Stomach smooth muscle (tissue), 2 donors: ENCODE data around the gene EPHB3.

Experiments
- H3K27ac ChIP-seq: one replicate; pipeline ENCODE4 v1.7.0; 2013; ENCODE audit warnings: mild to moderate bottlenecking, low read length, inconsistent platforms
- H3K27me3 ChIP-seq, 2 donors: one replicate each; pipeline ENCODE4 v1.7.0; 2013; ENCODE audit warnings: low read length in 2 of 2; ENCODE audit not compliant: insufficient read depth in 2 of 2, control insufficient read depth in 1 of 2
- H3K36me3 ChIP-seq, 2 donors: one replicate each; pipeline ENCODE4 v1.7.0; 2013; ENCODE audit warnings: low read length in 2 of 2; ENCODE audit not compliant: control insufficient read depth in 2 of 2, insufficient read depth in 2 of 2
- H3K4me1 ChIP-seq: one replicate; pipeline ENCODE4 v1.7.0; 2013; ENCODE audit warnings: low read length; ENCODE audit not compliant: control insufficient read depth, insufficient read depth
- H3K4me3 ChIP-seq, 2 donors: one replicate each; pipeline ENCODE4 v1.7.0; 2013; ENCODE audit warnings: low read length in 2 of 2
- H3K9ac ChIP-seq, 2 donors: one replicate each; pipeline ENCODE4 v1.7.0; 2013; ENCODE audit warnings: low read length in 2 of 2, mild to moderate bottlenecking in 1 of 2
- H3K9me3 ChIP-seq, 2 donors: one replicate each; pipeline ENCODE4 v1.7.0; 2013; ENCODE audit warnings: low read length in 2 of 2; ENCODE audit not compliant: control insufficient read depth in 2 of 2
- donor health status: healthy.
- donor health status: Pancreatic carcinoma.

The EPHB3 gene

GRCh38 chr3:184532940-184533732 lies 28.4 kb upstream of the EPHB3 start:
- no peaks in the 10 kb centered on the region for H3K4me1 ChIP-seq
- H3K27ac ChIP-seq, result no peak overlapping the region
- no peak overlapping the region for H3K9ac ChIP-seq
- no peak overlapping the region for H3K4me3 ChIP-seq
- no peaks in the 10 kb centered on the region for H3K9me3 ChIP-seq
- no peaks in the 10 kb centered on the region for H3K36me3 ChIP-seq
- H3K27me3 ChIP-seq, result peaks cover 10 to 24% of the 10 kb centered on the region in 2 donors

GRCh38 chr3:184537885-184538665 lies 23.5 kb upstream of the EPHB3 start:
- Histone ChIP-seq H3K27ac (no peak overlapping the region), H3K27me3 (peaks cover 17 to 22% of the 10 kb centered on the region in 2 donors), H3K4me3 (no peak overlapping the region), H3K9me3 (no peaks in the 10 kb centered on the region), H3K4me1 (no peaks in the 10 kb centered on the region), H3K9ac (no peak overlapping the region), H3K36me3 (no peaks in the 10 kb centered on the region)

DNA sequence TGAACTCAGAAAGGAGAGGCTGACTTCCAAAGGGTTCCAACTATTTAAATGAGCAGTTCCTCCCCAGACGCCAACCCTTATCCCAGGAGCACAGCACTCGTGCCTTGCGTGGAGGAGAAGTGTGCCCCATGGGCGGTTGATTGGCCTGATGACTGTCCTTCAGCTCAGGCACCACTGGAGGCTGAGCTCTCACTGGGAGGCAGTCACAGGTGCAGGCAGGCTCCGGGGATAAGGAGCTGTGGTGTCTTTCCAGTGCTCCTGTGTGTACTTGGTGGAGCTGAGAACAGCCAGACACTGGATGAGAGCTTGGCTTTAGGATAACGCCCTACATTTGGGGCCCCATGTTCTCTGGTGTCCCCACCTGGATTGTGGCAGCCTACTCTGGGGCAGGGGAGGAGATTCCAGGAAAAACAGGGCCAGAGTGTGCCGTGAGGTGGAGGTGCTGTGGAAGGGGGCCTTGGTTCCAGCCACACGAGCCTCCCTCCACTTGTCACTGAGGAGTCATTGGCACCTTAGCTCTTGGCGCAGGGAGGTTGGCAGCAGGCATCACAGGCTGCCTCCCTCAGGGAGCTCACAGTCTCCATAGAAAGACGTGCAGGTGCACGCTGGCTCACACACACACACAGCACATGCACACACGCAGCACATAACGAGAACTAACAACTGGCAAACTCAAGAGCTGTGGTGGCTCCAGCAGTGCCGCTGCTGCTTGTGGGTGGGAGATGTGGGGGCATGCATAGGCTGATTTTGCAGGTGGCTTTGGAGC lies 22.7 kb upstream of the EPHB3 start:
- Histone ChIP-seq H3K4me1 (peaks cover 4% of the 10 kb centered on the region), H3K27me3 (peaks cover 20 to 26% of the 10 kb centered on the region in 2 donors), H3K9ac (no peak overlapping the region), H3K36me3 (no peaks in the 10 kb centered on the region), H3K4me3 (no peak overlapping the region), H3K27ac (no peak overlapping the region), H3K9me3 (no peaks in the 10 kb centered on the region)

- H3K9ac ChIP-seq, result no peak overlapping the region
- H3K27me3 ChIP-seq, result peaks cover 20 to 29% of the 10 kb centered on the region in 2 donors
- no peaks in the 10 kb centered on the region for H3K9me3 ChIP-seq
- no peaks in the 10 kb centered on the region for H3K36me3 ChIP-seq
- H3K27ac ChIP-seq, result no peak overlapping the region
- no peak overlapping the region for H3K4me3 ChIP-seq
- H3K4me1 ChIP-seq, result peaks cover 7% of the 10 kb centered on the region
These were observed 21.7 kb upstream of the EPHB3 start for GRCh38 chr3:184539801-184540435.

DNA sequence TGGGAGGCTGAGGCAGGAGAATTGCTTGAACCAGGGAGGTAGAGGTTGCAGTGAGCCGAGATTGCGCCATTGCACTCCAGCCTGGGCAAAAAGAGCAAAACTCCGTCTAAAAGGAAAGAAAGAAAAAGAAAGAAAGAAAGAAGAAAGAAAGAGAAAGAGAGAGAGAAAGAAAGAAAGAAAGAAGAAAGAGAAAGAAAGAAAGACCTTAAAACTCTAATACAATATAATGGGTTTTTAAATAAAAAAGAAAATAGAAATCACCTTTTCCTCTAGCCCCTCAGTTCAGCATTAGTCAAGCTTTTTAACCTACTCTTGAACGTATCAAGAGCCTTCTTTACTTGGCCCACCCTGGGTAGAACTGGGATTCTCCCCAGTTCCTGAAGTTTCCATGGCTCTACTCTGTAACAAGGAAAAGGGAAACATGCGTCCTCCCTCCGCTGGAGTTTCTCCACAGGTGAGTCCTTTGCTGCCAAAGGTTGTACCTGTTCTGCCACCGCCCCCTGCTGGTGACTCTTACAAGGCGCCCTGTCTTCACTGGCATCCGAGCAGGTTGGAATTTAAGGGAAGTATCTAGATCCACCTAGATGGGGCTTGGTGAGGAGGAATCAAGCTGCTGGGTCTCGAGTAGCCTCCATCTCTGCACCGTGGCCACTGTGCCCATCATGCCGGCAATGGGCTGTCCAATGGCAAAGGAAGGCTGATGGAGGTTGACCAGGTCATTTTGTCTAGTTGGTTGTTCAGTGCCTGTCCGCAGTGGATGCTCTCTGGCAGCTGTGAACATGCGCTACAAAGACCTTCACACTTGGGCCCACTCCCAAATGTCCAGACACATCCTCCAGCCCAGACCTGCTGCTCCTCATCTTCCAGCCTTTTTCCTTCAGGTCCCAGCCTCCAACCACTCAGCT lies 20.6 kb upstream of the EPHB3 start:
- Histone ChIP-seq H3K9ac (no peak overlapping the region), H3K9me3 (no peaks in the 10 kb centered on the region), H3K36me3 (no peaks in the 10 kb centered on the region), H3K27me3 (peaks cover 20 to 23% of the 10 kb centered on the region in 2 donors), H3K4me1 (peaks cover 7% of the 10 kb centered on the region), H3K27ac (no peak overlapping the region), H3K4me3 (no peak overlapping the region)

DNA sequence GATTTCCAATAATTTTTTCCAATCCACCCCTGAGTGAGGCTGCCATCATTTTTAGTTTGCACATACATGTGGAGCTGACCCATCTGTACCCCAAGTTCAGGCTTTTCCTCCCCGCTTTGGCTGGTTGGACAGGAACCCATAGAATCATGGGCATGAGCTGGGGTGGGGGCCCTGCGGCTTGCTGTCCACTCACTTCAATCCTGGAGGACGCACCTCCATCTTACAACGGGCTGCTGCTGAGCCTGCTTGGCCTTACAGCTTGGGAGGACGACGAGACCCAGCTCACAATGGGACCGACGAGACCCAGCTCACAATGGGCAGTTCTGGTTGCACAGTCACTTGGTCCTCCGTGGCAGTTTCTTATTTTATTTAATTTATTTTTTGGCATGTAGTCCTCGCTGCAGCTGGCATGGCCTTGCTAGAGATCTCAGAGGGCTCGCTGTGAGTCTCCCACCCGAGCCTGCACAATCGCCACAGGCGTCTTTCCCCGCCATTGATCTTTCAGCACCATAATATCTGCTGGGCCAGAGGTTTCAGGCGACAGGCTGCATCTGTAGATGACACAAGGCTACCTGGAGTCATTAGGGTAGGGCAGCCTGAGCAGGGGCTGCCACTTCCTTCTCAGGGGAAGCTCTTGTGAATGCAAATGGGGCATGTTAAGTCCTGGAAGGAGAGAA lies 19.6 kb upstream of the EPHB3 start:
- Histone ChIP-seq H3K4me3 (no peak overlapping the region), H3K9ac (no peak overlapping the region), H3K36me3 (no peaks in the 10 kb centered on the region), H3K27ac (no peak overlapping the region), H3K9me3 (no peaks in the 10 kb centered on the region), H3K27me3 (peaks cover 20 to 23% of the 10 kb centered on the region in 2 donors), H3K4me1 (peaks cover 7% of the 10 kb centered on the region)

DNA sequence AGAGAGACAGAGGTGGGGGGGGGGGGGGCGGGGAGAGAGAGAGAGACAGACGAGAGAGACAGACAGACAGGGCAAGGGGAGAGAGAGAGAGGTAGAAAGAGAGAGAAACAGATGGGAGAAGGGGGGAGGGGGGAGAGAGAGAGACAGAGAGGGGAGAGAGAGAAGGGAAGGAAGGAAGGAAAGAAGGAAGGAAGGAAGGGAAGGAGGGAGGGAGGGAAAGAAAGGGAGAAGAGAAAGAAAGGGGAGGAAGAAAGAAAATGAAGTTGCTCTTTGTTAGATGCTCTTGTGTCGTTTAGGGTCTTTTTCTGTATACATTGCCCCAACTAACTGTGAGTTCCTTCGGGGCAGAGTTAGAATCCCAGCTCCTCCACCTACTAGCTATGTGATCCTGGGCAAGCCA lies 19.0 kb upstream of the EPHB3 start:
- no peak overlapping the region for H3K9ac ChIP-seq
- H3K36me3 ChIP-seq, result no peaks in the 10 kb centered on the region
- peaks cover 20 to 23% of the 10 kb centered on the region in 2 donors for H3K27me3 ChIP-seq
- no peak overlapping the region for H3K4me3 ChIP-seq
- H3K27ac ChIP-seq, result no peak overlapping the region
- peaks cover 7% of the 10 kb centered on the region for H3K4me1 ChIP-seq
- no peaks in the 10 kb centered on the region for H3K9me3 ChIP-seq

DNA sequence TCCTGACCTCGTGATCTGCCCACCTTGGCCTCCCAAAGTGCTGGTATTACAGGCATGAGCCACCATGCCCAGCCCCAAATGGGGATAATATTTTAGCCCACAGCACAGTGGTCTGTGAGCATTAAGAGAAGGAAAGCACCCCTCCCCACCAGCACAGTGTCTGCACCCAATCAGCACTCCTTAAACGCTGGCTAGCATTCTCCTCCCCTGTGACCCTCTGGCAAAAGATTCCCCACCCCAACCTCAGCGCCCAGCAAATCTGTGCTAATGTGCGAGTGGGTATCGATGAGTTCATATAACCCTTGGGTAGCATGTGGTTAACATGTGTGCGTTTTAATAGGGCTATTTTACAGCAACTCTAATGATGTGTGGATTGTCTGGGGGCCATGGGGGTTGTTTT lies 18.3 kb upstream of the EPHB3 start:
- no peak overlapping the region for H3K27ac ChIP-seq
- H3K9me3 ChIP-seq, result no peaks in the 10 kb centered on the region
- H3K27me3 ChIP-seq, result peaks cover 20 to 23% of the 10 kb centered on the region in 2 donors
- no peak overlapping the region for H3K9ac ChIP-seq
- no peak overlapping the region for H3K4me3 ChIP-seq
- H3K4me1 ChIP-seq, result peaks cover 7% of the 10 kb centered on the region
- no peaks in the 10 kb centered on the region for H3K36me3 ChIP-seq

DNA sequence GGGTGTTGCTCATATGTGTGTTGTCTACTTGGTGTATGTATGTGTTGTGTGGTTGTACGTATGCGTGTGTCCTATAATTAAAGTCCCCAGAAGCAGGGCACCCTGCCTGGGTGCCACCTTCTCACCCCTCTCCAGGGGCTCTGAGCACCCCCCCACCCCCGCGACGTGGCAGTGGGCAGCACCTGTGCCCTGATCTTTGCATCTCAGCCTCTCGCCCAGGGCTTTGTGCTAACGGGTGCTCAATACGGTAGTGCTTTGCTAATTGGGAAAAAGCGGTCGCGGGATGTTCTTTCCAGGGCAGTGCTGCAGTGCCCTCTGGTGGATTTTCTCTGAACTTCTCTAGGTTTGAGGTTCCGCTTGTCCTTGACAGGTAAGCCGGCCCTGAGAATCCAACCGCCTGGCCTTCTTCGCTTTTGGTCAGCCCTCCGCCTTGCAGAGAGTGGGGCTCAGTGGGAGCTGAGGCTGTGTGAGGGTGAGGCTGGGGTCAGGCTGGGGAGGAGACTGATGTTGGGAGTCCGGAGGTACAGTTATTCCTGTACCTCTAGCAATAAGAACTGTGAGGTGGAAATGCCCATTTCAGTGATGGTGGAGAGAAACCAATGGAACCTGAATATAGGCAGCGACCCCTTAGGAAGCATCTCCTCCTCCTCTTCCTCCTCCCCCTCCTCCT lies 17.6 kb upstream of the EPHB3 start:
- peaks cover 15 to 16% of the 10 kb centered on the region in 2 donors for H3K27me3 ChIP-seq
- no peak overlapping the region for H3K27ac ChIP-seq
- H3K9me3 ChIP-seq, result no peaks in the 10 kb centered on the region
- H3K36me3 ChIP-seq, result no peaks in the 10 kb centered on the region
- peak overlapping the region in 1 of 2 donors; percentile 40 for H3K4me3 ChIP-seq
- no peak overlapping the region for H3K9ac ChIP-seq
- peaks cover 7% of the 10 kb centered on the region for H3K4me1 ChIP-seq
